Measurements from ENCODE around the gene HBS1L.

The HBS1L gene

GRCh38 chr6:135084001-135084915, 29.6 kb upstream of the HBS1L start:
- DNase-seq (ENCODE audit: low spot score), result no peak
- ChIA-PET CTCF (interaction anchor here (0.6 kb wide), 1 partner anchor 281 kb away, joined by 4 read pairs; no protein-coding TSS in a partner anchor), POLR2A (ENCODE audit: low non-redundant PET) (no interaction called here)
- H3K27ac ChIP-seq, result no peak overlapping the region
- TF ChIP-seq, protein P1, sequence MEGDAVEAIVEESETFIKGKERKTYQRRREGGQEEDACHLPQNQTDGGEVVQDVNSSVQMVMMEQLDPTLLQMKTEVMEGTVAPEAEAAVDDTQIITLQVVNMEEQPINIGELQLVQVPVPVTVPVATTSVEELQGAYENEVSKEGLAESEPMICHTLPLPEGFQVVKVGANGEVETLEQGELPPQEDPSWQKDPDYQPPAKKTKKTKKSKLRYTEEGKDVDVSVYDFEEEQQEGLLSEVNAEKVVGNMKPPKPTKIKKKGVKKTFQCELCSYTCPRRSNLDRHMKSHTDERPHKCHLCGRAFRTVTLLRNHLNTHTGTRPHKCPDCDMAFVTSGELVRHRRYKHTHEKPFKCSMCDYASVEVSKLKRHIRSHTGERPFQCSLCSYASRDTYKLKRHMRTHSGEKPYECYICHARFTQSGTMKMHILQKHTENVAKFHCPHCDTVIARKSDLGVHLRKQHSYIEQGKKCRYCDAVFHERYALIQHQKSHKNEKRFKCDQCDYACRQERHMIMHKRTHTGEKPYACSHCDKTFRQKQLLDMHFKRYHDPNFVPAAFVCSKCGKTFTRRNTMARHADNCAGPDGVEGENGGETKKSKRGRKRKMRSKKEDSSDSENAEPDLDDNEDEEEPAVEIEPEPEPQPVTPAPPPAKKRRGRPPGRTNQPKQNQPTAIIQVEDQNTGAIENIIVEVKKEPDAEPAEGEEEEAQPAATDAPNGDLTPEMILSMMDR (conservative IDR thresholded peaks at IDR 0.05; ENCODE audit: low read depth), result no peak

GRCh38 chr6:135081966-135082365, 27.3 kb upstream of the HBS1L start:
- DNase-seq (ENCODE audit: low spot score), result no peak
- POLR2A ChIA-PET (ENCODE audit: low non-redundant PET), result no interaction called here
- H3K27ac ChIP-seq, result no peak overlapping the region
- CTCF ChIA-PET, result interaction anchor here (0.7 kb wide), 1 partner anchor 1375 kb away, joined by 4 read pairs; no protein-coding TSS in a partner anchor
- TF ChIP-seq, protein P1 (conservative IDR thresholded peaks at IDR 0.05; ENCODE audit: low read depth), result no peak

- H3K27ac ChIP-seq, result no peak overlapping the region
- TF ChIP-seq, protein P1 (conservative IDR thresholded peaks at IDR 0.05; ENCODE audit: low read depth), result no peak
- ChIA-PET POLR2A (ENCODE audit: low non-redundant PET) (no interaction called here), CTCF (no interaction called here)
- DNase-seq (ENCODE audit: low spot score), result no peak
These were observed 20.4 kb upstream of the HBS1L start for GRCh38 chr6:135075018-135075417.

DNA sequence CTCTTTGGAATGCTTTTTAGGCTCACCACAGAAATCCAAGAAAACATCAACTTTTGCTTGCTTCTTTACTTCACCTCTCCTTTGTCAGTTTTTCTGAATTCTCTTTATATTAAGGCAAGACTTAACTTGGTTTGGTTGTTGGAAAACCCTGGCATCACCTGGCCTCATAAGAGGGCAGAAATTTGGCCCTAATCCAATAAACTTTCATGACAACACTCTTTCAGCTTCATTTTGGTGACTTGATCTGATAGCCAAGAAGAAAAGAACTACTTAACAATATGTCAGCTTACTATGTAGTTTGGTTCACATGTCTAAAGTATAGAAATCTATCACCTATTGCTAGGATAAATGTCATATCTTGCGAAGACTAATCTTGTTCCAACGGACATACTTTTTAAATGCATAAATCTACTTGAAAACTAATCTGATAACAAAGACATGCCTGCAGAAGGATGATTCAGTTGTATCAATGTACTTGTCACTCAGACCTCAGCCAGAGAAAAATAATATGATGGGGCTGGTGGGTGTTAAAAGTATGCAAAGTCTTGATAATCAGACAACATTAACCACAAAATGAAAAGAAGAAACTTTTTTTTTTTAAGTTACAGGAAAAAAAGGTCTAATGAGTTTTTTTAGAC, 19.3 kb upstream of the HBS1L start:
- no peak for DNase-seq (ENCODE audit: low spot score)
- ChIA-PET POLR2A (ENCODE audit: low non-redundant PET) (no interaction called here), CTCF (no interaction called here)
- no peak overlapping the region for H3K27ac ChIP-seq
- TF ChIP-seq, protein P1 (conservative IDR thresholded peaks at IDR 0.05; ENCODE audit: low read depth), result no peak

GRCh38 chr6:135073217-135073616, 18.6 kb upstream of the HBS1L start:
- CTCF ChIA-PET, result no interaction called here
- TF ChIP-seq, protein P1 (conservative IDR thresholded peaks at IDR 0.05; ENCODE audit: low read depth), result no peak
- POLR2A ChIA-PET (ENCODE audit: low non-redundant PET), result no interaction called here
- DNase-seq (ENCODE audit: low spot score), result no peak
- no peak overlapping the region for H3K27ac ChIP-seq

DNA sequence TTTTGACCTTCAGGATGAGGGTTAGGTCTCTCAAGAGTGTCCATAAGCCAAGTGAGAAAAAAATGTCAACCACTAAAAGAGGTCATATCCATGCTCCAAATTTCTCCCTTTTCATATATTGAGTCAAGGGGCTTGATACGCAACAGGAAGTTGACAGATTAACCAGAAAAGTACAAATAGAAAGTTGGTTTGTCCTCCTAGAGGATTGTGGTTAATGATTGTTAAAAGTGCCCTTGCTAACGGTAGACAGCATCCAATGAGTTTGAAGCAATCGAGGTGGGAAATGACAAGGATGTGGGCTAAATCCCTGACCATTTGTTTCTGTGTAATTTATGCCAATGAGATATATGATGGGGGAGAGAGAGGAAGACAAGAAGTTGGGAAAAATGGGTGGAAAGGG, 18.1 kb upstream of the HBS1L start:
- POLR2A ChIA-PET (ENCODE audit: low non-redundant PET), result no interaction called here
- TF ChIP-seq, protein P1 (conservative IDR thresholded peaks at IDR 0.05; ENCODE audit: low read depth), result no peak
- no peak for DNase-seq (ENCODE audit: low spot score)
- no peak overlapping the region for H3K27ac ChIP-seq
- CTCF ChIA-PET, result no interaction called here

All from RWPE1 (cell line).